HG02885 (cell line): ENCODE results near the gene HOXA6.

ENCODE experiments used
- ATAC-seq: cut with Tn5 transposase; IDR thresholded peaks from one replicate; pipeline ENCODE4 v1.9.1; 2021; ENCODE audit warnings: mild to moderate bottlenecking; ENCODE audit not compliant: unreplicated experiment, poor library complexity

The HOXA6 gene

GRCh38 chr7:27102581-27103442 is 44.8 kb downstream of the HOXA6 start, which contains the start of gene HOXA2:
Gene HOXA2, minus strand, starts transcription at chr7:27102683. Its CDS starts 183 bp downstream, at chr7:27102500.
- ATAC-seq: no peak

- no peak for ATAC-seq
These were observed 45.5 kb downstream of the HOXA6 start for GRCh38 chr7:27101957-27102580.

DNA sequence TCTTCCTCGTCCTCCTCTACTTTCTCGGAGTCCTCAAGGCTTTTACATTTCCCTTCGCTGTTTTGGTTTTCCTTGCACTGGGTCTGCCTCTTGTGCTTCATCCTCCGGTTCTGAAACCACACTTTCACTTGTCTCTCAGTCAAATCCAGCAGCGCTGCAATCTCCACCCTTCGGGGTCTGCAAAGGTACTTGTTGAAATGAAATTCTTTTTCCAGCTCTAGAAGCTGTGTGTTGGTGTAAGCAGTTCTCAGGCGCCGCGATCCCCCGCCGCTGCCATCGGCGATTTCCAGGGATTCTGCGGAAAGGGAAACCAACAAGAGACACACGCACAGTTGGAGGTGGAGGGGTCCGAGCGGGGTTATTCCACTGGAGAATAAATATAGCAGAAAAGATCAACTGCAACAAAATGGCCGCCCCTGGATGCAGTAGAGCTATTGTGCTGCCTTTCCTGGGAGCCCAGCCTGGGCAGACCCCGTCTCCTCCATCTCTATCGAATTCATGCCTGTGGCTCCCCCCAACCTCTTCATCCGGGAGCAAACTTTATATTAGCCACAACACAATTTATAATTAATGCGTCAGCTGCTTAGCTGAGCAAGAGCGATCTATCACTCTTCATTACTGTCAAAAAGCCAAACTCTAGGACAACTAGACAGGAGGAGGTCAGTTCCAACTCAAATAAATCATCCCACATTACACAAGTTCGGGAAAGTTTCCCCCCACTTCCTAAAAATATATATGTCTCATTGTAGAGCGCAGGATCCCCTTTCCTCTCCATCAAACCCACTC is 46.2 kb downstream of the HOXA6 start:
- no peak for ATAC-seq

DNA sequence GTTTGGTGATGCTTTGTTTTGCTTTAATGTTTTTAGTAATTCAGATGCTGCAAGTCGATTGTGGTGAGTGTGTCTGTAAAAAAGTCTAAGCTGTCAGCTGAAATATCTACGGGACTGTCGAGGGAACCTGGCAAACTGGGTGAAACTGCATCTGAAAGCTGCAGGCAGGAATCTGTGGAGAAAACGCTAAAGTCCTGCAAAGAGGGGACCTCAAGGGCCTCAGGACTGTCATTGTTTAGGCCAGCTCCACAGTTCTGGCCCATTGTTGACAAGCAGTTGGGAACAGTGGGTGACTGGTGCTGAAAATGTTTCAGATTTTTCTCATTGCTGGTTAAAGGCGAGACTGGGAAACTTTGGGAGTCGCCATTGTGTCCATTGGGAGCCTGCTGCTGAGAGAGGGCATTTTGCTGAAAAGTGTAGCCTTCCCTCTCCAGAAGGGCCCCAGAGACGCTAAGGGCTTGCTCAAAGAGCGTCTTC is 46.8 kb downstream of the HOXA6 start:
- no peak for ATAC-seq

DNA sequence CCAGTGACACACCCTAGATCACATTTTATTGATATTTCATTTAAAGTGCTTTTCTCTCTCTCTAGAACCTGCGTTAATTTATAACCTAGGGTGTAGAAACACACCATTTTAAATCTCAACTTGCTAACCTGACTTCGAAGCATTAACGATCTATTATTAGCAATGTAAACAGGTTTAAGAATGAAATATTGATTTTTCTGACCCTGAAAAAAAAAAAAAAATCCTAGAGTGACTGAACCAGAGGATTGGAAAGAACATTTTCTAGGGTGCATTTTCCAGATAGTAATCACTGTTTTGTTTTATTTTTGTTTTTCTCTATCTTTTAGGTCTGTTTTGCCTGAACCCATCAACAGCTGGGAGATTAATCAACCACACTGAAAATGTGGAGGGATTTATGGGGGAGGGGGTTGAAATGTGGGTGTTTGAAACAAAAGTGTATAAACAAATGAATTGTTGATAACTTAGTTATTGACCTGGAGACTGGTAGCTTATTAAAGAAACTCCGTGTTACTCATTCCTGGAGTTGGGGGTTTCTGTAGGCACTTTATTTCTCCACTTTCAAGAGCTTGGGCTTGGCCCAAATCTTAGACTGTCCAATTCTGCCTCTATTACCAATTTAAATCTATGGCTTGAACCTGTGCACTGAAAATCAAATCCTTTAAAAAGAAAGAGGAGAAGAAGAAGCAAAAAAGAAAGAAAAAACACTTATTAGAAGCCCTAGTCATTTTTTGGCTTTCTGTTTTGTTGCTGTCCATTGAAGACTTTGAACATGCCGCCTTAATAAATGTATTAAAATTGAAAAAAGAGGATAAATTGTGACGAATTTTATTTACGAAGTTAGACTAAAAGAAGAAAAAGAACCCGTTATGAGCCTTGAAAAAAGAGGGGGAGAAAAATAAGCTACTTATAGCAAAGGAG is 47.9 kb downstream of the HOXA6 start:
- no peak for ATAC-seq

DNA sequence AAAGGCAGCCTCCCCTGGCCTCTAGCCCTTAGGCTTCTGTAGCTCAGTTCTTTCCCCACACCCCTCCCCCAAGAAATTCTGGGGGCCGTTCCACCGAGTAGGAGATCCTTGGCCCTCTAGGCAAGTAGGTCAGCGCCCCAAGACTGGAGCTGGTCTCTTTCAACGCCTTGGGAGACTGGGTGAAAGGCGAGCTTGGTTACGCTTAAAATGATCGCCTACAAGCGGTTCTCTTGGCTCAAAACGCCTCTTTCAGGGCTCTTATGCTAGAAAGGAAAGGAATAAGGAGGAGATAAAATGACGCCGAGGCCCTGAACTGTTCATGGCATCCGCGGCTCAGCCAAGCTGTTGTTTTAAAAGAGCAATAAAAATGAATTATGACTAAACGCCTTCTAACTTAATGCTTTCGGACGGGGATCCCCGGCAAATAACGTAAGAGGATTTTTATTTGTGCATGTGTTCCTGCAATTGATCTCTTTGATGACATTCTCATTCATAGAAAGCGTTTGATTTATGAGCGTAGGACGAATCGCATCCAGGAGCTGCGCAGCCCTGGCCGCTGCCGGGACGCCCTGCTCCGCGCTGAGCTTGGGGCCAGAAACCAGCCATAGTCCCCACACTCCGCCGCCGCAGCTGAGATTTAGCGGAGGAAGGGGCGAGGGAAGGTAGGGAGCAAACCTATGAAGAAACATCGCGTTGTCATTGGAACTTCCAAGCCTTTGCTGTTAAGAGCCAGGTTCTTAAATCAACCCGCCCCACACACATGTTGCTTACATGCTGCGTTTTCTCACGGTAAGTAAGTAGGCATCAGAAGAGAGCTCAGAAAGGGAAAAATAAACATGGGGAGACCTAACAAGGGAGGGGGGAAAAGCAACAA is 48.8 kb downstream of the HOXA6 start:
- ATAC-seq: no peak

DNA sequence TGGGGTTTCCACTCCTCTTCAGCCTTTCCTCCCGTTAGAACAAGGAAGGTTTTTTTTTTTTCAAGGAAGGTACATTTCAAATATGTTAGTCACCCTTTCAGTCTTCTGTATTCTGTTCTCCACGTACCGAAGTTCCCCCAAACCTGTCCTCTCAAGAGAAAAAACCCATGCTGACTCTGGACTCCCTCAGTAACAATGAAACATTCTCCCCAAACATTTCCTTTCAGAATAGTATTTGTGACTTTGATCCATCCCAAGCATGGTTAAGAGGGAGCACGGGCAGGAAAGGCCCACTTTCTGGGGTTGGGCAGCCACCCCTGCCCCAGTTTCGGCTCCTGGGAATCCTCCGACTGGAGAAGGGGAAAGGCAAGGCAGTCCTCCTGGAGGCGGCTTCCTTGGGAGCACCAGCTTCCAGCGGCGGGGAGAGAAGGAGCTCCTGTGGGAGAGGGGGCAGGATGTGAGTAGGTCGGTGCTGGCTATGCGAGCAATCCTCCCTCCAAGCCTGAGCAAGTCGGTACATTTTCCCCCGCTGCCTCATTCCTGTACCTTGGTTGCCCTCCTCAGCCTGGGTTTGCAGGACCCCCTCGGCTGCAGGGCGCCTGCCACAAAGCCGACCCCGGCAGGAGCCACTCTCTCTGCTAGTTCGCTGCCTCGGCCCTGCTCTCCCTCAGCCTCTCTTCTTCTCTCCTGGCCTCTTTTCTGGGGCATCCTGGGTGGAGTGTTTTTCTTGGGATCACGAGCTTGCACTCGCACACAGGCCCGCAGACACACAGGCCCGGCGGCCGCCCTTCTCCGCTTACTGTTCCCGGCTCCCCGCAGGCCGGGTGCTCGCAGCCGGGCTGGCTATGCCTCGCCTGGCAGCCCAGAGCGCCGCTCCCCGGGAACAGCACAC is 49.6 kb downstream of the HOXA6 start:
- no peak for ATAC-seq

DNA sequence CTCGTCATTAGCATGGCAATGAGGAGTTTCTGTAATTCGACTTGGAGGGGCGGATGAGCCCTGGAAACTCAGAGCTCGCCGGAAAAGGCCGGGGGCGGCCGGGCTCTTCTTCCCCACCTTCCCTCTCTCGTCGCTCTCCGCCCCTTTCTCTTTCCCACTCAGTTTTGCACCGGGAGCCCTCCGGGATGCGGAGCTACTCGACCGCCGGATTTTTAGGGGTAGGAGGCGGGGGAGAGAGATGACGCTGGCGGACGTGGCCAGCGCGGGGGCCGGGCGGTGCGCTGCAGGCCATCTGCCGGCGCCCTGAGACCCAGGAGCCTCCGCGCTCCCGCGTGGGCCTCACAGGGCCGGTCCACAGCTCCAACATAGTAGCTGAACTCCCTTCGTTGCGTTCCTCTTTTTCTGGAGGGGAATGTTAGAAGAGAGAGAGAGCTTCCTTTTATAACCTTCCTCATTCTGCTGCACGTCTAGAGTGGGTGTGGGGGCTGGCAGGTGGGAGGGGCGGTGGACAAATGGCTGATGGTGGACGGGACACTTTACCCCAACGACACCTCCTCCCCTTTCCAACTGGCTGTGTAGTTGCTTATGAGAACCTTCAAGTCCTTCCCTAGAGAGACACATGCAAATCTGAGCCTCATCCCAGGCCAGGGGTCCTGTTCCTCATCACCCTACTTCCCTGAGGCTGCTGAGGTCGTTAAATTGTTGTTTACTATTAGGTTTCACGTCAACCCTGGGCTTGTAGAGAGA is 50.6 kb downstream of the HOXA6 start:
- no peak for ATAC-seq

DNA sequence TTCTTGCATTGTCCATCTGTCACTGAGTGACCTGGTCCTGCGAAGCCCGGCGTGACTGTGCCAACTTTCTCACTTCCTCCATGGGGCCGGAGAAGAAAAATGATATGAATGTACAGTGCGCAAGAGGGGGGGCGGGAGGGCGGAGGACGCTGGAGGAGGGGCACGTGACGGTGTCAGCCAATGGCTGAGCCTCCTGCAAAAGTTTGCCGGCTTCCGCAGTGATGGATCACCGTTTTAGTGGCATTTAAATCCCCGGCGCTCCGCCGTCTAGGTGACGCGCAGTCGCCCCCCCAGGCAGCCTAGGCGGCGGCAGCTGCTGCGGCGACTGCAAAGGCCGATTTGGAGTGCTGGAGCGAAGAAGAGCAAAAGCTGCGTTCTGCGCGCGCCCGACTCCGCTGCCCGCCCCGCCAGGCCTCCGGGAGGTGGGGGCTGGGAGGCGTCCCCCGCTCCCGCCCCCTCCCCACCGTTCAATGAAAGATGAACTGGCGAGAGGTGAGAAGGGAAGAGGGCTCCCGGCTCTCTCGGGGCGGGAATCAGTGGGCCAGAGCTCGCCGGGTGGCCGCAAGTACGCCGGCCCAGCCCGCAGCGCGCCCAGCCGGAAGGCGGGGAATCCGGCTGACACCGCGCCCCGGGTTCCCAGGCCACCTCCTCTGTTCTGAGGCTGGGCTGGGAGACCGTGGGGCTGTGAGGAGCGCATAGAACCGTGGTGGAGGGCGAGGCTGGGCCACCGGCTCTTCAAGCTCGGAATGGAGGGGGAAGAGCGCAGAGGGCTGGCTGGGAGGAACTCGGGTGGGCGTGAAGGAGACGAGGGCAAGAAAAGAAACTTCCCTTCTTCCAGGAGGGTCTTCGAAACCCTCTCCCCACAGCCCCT is 51.4 kb downstream of the HOXA6 start, which contains the start of gene HOXA1:
TSS of gene HOXA1 (minus strand) at position 104 of the 871 bp plus-strand sequence. CDS start at position 16, 88 bp downstream.
- peak; percentile 87 for ATAC-seq
